Cerebellar nuclear complex (tissue), 1 donor: ENCODE data around the gene WTIP.
"Not testable (repeated sequence)": the region's sequence is repeated elsewhere in the genome, so short reads cannot be mapped to it uniquely, and the experiment has no call there.

Experiments
- DNase-seq, 2 experiments: peaks; one replicate each; lab custom pipeline; 2025; lab: John Stamatoyannopoulos, UW

Gene WTIP

DNA sequence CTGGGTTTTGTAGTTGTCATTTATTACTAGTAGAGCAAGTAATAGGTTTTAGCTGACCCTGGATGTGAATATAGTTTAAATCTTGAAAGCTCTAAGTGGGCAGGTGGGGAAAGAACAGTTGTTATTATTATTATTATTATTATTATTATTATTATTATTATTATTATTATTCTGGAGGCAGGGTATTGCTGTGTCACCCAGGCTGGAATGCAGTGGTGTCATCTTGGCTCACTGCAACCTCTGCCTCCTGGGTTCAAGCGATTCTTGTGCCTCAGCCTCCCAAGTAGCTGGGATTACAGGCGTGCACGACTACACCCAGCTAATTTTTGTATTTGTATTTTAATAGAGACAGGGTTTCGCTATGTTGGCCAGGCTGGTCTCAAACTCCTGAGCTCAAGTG lies 3.1 kb upstream of the WTIP start:
- DNase-seq: not testable (repeated sequence)

DNA sequence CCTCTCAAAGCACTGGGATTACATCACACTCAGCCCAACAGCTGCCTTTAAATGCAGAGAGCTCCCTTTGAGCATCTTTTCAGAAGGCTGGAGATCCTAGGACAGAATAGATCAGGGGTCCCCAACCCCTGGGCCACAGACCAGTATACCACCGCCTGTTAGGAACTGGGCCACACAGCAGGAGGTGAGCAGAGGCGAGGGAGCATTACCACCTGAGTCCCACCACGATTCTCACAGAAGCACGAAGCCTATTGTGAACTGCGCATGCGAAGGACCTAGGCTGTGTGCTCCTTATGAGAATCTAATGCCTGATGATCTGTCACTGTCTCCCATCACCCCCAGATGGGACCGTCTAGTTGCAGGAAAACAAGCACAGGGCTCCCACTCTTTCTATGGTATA lies 2.2 kb upstream of the WTIP start:
- no peak for DNase-seq

DNA sequence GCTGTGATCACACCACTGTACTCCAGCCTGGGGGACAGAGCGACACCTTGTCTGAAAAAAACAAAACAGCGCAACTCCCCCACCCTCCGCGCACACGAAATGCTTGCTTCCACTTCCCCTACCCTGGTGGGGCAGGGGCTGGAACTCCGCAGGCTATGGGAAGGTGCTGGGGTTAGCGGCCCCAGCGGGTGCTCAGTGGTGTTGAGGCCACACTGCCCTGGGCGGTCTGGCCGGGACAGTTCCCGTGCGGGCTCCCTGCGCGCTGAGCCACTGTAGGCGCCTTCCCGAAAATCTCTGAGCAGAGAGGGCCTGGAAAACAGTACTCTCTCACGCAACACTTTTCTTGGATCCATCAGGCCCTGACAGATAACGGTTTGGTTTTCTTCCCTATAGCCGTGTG lies 1.1 kb upstream of the WTIP start:
- no peak for DNase-seq

DNA sequence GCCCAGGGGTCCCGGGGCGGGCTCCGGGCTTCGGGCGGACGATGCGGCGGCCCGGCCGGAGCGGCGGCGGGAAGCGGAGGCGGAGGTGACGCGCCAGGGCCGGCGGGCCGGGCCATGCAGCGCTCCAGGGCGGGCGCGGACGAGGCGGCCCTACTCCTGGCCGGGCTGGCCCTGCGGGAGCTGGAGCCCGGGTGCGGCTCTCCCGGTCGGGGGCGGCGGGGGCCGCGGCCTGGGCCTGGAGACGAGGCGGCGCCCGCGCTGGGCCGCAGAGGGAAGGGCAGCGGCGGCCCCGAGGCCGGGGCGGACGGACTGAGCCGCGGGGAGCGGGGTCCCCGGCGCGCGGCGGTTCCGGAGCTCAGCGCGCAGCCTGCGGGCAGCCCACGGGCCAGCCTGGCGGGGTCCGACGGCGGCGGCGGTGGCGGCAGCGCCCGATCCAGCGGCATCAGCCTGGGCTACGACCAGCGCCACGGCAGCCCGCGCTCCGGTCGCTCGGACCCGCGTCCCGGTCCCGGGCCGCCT lies 362 bp downstream of the WTIP start:
- DNase-seq: no peak

DNA sequence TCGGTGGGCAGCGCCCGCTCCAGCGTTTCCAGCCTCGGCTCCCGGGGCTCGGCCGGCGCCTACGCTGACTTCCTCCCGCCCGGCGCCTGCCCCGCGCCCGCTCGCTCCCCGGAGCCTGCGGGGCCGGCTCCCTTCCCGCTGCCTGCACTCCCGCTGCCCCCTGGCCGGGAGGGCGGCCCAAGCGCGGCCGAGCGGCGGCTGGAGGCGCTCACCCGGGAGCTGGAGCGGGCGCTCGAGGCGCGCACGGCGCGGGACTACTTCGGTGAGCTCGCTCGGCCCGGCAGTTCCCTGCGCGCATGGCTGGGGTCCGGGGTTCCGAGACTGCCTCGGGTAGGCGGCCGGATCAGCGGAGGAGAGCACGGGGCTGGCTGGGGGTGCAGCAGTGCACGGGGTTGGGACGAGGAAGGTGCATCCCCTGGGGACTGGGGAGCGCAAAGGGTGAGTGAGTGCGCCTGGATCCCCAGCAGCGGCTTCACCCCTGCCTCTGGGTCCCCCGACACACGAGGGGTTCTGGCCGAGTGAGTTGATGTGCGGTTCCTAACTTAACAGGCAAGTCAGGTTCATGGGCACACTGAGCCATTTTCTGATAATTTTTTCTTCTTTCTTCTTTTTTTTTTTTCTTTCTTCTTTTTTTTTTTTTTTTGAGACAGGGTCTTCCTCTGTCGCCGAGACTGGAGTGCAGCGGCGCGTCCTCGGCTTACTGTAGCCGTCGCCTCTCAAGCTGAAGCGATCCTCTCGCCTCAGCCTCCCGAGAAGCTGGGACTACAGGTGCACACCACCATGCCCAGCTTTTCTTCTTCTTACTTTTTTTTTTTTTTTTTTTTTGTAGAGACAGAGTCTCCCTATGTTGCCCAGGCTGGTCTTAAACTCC lies 1.1 kb downstream of the WTIP start:
- DNase-seq: no peak

DNA sequence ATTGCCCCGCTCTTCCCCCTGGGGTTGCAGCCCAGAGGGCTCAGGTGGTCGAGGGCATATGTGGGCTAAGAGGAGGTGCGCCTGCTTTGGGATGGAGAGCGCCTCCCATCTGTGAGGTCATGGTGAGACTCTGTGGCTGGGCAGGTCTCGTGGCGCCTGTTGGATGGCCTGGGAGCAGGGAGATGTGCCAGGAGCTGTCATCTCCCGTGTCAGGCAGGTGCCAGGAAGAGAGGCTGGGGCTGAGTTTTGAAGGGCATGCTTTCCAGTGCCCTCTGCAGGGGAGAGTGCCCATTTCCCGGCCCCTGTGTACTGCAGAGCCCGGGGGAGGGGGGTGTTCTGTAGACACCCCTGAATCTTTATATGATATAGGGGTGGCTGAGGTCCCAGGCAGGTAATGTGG lies 2.8 kb downstream of the WTIP start:
- no peak for DNase-seq

DNA sequence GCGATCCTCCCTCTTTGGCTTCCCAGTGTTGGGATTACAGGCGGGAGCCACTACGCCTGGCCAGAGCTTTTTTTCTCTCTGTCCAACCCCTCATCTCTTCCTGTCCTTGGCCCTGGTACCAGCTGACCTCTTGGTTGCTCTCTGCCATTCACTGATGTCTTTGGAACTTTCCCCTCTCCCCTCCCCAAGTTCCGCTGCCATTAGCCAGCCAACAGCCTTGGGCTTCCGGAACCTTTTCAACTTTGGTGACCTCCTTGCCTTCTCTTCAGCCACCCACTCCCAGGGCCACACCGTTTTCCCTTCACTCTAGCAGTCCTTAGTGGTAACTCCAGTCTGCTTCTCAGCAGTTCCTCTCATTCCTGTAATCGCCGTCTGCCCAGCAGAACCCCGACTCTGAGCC lies 4.3 kb downstream of the WTIP start:
- no peak for DNase-seq

DNA sequence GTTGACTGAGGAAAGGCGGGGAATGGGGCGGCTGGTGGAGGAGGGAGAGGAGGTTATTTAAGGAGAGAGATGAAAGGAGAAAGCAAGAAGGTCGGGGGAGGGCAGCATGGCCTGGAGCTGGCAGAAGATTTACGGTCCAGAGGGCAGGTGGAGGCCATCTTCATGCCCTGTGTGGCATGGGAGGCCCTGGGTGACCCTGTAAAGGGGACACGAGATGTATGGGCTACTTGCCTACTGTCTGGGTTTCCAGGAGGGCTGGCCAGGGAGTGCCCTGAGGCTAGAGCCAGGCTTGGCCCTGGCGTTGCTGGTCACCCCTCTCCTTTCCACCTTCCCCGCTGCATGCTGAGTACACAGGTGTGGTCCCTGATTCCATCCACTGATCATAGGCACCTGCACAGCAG lies 6.1 kb downstream of the WTIP start:
- DNase-seq: no peak

DNA sequence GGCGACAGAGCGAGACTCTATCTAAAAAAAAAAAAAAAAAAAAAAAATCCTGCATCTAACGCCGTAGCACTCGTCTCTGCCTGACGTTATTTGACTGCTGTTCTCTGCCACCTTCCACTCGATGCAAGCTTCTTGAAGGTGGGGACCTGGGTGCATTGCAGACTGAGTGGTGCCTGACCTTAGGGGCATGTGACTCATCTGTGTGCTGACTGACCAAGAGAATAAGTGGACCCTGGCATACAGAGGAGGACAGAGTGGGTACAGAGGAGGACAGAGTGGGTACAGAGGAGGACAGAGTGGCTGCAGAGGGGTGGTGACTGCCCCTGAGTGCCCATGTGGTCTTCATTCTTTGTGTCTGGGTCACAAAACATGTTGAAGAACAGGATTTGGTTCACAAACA lies 7.6 kb downstream of the WTIP start:
- DNase-seq: no peak

DNA sequence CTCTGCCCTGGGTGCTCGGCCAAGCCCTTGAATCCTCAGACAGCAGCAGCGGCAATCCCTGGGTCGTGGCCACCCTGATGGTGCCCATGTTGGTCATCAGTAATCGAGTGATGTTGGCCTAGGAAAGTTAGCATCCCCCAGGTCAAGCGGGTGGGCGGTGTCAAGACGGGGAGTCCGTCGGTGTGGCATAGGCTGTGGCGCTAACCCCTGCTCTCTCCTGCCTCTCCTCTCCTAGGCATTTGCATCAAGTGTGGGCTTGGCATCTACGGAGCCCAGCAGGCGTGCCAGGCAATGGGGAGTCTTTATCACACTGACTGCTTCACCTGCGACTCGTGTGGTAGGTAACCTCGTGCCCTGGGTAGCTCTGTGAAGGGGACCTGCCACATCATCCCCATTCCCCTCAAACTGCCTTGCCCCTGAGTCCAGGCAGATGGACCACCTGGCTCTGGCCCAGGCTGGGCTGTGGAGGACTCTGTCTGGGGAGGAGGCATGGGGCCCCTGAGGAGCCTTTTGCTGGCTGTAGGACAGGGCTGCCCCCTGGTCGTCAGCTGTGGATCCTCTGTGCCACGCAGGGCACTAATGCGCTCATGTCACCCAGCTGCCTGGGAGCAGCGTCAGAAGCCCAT lies 8.7 kb downstream of the WTIP start:
- no peak for DNase-seq

DNA sequence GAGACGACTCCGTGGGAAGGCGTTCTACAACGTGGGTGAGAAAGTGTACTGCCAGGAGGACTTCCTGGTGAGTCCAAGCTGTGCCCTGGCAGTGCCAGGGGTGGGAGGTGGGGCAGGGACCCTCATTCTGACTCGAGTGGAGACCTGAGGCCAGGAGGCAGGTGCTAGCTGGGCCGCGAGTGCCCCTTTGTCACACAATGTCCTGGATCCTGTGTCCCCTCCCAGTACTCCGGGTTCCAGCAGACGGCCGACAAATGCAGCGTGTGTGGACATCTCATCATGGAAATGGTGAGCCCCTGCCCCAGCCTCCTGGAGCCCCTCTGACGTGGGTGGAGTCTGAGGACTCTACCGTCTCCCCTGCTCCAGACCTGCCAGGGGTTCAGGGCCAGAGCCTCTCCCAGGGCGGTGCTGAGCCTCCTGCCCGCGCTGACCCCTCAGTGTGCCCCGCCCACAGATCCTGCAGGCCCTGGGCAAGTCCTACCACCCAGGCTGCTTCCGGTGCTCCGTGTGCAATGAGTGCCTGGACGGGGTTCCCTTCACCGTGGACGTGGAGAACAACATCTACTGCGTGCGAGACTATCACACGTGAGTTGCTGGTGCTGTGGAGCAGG lies 11.6 kb downstream of the WTIP start:
- DNase-seq: no peak

DNA sequence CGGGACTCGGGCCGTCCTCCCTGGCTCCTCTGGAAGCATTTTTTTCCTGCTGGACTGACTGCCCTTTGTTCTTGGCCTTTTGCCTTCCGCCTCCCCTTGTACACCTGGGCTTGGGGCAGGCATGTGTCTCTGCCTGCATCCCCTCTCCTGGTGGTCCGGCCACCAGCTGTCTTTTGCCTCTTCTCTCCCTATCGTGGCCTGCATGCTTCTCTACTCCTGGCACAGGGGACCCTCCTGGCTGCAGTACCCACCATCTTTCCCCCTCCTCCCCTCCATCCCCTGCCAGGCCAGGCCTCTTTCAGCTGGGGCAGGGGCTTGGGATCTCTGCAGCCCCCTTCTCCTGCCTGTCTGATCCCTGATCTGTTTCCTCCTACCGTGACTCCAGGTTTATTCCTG lies 12.1 kb downstream of the WTIP start:
- DNase-seq: no peak

DNA sequence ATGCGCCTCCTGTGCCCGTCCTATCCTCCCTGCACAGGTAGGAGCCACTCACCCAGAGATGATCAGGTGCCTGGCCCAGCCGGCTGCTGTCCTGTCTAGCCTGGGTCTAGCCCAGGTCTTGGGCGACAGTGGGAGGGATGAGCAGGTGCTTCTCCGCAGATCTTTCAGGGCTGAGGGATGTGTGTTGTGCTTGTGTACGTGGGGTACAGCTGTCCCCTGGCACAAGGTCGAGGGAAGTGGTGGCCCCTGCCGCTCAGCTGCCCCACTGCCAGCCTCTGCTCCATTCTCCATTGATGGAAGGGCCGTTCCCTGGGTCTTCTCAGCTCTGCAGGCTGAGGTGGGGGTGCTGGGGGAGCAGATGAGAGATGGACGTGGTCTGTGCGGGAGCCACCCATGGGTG lies 13.0 kb downstream of the WTIP start:
- DNase-seq: no peak

DNA sequence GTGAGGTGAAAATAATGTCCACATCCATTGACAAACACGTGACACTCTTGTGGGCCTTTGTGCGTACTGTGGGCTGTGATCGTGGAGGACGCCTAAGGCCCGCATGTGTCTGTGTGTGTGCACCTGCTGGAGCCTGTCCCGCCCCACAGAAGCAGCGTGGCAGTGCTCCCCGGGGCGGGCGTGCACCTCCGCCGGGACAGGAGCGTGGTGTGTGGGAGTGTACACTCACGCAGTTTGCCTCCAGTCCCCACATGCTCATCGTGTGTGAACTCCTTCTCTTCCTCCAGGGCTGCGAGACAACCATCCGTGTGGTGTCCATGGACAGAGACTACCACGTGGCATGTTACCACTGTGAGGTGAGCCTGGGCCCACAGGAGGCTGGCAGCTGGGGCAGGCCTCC lies 13.9 kb downstream of the WTIP start:
- DNase-seq: no peak

DNA sequence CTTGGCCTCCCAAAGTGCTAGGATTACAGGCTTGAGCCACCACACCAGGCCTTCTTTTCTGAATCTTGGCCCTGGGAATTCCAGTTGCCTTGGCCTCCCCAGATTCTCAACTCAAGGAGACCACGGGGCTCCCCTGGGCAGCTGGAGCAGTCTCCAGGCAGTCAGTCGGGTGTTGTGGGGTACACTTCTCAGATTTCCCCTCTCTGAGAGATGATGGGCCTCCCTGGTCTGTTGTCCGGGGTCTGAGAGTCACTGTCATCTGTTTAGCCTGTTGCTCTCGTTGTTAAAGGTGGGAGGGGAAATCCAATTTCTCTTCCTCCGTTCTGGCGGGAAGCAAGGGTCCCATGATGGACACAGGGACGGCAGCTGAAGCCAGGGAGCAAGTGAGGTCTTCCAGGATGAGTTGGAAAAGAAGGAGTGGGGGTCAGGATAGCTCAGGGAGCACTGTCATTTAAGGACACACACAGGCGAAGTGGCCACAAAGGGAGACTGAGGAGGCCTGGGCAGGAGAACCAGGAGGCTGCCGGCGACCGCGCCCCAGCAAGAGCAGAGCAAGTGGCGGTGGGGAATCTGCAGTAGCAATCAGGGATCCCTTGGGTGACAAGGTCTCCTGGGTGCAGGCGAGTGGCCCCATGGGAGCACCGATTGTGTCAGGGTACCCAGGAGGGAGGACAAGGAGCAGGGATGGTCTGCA lies 15.7 kb downstream of the WTIP start:
- no peak for DNase-seq

DNA sequence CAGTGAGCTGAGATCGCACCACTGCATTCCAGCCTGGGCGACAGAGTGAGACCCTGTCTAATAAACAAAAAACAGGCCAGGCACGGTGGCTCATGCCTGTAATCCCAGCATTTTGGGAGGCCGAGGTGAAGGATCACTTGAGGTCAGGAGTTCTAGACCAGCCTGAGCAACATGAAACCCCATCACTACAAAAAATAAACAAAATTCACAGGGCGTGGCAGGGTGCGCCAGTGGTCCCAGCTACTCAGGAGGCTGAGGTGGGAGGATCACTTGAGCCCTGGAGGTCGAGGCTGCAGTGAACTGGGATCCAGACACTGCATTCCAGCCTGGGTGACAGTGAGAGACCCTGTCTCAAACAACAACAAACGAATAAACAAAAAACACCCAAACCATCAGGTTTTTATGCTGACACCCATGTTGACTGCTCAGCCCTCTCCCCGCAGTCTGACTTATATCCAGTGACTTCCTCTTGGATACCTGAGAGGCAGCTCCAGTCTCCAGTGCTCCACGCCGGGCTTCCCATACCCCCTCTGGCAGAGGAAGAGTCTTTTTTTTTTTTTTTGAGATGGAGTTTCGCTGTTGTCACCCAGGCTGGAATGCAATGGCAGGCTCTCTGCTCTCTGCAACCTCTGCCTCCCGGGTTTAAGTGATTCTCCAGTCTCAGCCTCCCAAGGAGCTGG lies 17.7 kb downstream of the WTIP start:
- DNase-seq: no peak

DNA sequence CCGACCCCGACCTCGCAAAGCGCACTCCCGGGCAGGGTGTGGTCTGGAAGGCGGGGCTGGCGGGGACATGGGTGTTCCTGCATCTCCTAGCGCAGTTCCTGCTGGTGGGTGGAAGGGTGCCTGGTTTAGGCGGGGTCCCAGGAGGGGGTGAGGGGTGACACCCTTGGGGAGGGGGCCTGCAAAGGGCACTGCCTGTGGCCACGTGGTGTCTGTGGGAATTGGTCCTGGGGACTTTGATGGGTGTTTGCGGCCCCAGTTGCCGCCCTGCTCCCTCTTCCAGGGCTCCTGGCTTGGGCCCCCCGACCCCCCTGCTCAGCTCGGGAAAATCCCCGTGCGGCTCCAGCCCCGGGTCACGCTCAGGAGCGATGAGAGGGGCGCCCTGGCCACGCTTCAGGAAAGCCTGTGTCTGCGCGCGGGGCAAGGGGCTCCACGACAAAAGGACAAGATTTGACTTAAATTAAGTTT lies 19.1 kb downstream of the WTIP start:
- no peak for DNase-seq

DNA sequence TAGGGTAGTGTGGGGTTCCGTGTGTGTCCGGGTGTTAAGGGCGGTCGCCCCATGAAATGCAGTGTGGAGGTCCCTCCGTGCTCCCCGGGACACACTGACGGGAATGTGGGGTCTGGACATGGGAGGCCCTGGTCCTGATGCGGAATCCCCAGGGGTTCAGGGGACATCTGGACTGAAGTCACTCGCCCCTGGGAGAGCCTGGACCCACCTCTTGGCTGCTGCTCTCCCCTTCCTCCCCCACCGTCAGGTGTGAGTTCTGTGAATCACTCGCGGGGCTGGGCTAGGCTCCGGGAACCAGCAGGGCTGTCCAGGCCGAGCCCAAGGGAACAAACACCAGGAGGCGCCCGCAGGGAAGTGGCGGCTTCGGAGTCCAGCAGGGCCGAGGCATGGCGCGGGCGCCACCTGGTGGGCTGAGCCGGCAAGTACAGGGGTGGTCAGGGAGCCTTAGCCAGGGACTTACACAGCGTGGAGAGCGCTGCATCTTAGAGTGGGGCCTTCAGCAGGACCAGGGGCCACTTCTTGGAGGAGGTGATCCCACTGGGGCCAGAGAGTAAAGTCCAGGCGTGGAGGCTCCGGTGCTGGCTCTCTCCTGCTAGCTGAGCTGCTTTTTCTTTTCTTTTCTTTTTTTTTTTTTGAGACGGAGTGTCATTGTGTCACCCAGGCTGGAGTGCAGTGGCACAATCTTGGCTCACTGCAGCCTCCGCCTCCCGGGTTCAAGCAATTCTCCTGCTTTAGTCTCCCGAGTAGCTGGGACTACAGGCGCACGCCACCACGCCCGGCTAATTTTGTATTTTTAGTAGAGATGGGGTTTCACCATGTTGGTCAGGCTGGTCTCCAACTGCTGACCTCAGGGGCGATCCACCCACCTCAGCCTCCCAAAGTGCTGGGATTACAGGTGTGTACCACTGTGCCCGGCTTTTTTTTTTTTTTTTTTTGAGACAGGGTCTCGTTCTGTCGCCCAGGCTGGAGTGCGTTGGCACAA lies 20.1 kb downstream of the WTIP start:
- peak in 1 of 2 experiments; percentile 31 for DNase-seq

DNA sequence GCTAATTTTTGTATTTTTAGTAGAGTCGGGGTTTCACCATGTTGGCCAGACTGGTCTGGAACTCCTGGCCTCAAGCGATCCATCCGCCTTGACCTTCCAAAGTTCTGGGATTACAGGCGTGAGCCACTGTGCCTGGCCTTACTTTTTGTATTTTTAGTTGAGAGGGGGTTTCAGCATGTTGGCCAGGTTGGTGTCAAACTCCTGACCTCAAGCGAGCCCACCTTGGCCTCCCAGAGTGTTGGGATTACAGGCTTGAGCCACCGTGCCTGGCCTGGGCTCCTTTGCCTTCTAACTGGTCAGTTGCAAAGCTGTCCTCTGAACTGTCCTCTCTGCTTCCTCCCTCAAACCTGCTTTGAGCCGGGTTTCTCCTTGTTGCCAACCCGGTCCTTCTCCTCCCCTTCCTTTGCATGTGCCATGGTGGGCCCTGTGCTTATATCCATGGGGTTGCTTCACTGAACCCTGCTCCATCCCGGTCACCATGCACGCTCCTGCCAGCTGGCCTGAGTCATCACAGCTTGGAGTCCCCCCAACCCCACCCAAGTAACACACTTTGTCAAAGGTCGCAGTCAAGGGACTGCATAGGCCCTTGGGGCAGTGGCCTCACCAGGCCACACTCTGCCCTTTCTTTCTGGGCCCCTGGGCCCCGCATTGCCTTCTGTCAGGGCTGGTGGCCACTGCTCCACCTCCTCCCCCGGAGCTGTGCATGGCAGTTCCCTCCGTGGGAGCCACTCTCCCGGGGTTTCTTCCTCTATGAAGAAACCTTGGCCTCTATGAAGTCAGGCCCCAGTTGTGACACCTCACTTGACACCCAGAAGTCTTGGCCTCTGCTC lies 21.2 kb downstream of the WTIP start:
- no peak for DNase-seq
